AG04449 (cell line): ENCODE results near the gene PPFIBP2.

Experiments
- CTCF ChIA-PET: fragments of 350-600 bp; formaldehyde crosslinking; extraction: SDS; loops from one replicate; lab custom pipeline; 2021; ENCODE audit warnings: antibody characterized with exemption; lab: Yijun Ruan, JAX
- POLR2A ChIA-PET: fragments of 400-600, 350-600 bp; formaldehyde crosslinking; extraction: SDS; loops from one replicate; lab custom pipeline; 2020; ENCODE audit warnings: antibody characterized with exemption, inconsistent platforms; lab: Yijun Ruan, JAX
- DNase-seq: peaks from one replicate; pipeline ENCODE4 v3.0.0-alpha.2; 2010; ENCODE audit warnings: low read depth, low spot score
- H3K4me3 ChIP-seq: 2 replicates; pipeline ENCODE4 v1.5.1; 2011; ENCODE audit warnings: low read depth, mild to moderate bottlenecking, control low read depth, low read length
- TF ChIP-seq, protein P1 (sequence below): IDR thresholded peaks from one replicate; pipeline ENCODE4 v1.5.1; 2011; ENCODE audit warnings: mild to moderate bottlenecking, moderate library complexity, low read length, control low read depth, inconsistent platforms; ENCODE audit not compliant: insufficient read depth; ENCODE audit errors: missing control alignments

PPFIBP2 gene

DNA sequence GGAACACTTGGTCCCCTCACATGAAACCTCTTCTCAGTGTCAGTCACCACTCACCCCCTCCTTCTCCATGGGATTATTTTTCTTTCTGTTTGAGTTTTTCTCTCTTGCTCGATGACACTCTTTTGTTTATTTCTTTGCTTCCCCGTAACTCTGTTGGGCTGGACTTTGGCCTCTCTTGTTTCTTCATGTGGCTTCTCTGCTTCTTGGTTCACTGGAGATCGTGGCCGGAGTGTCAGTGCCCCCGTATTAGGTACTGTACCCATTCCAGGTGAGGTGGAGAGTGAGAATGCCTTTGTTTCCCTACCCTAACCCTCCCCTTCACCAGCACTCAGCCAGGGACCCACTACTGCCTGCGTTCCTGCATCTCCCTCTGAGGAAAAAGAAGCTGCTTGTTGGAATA lies 127.0 kb downstream of the PPFIBP2 start:
- CTCF ChIA-PET: interaction anchor here (5.3 kb wide), 1 partner anchor 69 kb away, joined by 34 read pairs; no protein-coding TSS in a partner anchor

DNA sequence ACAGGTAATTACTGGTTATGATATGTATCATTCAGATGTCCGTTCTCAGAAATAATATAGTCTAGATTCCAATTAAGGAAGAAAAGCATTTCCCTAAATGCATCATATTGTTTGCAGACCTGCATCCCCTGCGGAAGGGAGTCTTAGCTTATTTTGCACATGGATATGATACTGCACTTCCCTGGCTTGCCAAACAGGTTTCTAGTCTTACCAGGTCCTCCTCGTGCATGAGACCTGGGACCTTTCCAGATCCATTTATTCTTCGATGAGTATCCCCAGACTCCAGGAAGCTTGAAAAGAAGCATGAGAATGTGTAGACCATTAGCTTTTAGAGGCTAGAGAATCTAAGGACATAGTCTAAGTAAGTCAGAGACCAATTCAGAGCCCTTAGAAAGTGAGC lies 128.9 kb downstream of the PPFIBP2 start:
- CTCF ChIA-PET: interaction anchor here (0.8 to 1.5 kb wide), 4 partner anchors 10 to 65 kb away, joined by 3 to 5 read pairs (median 3); no protein-coding TSS in a partner anchor
- no peak for DNase-seq
- no peak overlapping the region for H3K4me3 ChIP-seq
- TF ChIP-seq, protein P1, sequence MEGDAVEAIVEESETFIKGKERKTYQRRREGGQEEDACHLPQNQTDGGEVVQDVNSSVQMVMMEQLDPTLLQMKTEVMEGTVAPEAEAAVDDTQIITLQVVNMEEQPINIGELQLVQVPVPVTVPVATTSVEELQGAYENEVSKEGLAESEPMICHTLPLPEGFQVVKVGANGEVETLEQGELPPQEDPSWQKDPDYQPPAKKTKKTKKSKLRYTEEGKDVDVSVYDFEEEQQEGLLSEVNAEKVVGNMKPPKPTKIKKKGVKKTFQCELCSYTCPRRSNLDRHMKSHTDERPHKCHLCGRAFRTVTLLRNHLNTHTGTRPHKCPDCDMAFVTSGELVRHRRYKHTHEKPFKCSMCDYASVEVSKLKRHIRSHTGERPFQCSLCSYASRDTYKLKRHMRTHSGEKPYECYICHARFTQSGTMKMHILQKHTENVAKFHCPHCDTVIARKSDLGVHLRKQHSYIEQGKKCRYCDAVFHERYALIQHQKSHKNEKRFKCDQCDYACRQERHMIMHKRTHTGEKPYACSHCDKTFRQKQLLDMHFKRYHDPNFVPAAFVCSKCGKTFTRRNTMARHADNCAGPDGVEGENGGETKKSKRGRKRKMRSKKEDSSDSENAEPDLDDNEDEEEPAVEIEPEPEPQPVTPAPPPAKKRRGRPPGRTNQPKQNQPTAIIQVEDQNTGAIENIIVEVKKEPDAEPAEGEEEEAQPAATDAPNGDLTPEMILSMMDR: no peak
- POLR2A ChIA-PET: no interaction called here

More for the DNA sequence above, 127.0 kb downstream of the PPFIBP2 start:
- TF ChIP-seq, protein P1: no peak
- DNase-seq: no peak
- H3K4me3 ChIP-seq: no peak overlapping the region
- POLR2A ChIA-PET: no interaction called here

DNA sequence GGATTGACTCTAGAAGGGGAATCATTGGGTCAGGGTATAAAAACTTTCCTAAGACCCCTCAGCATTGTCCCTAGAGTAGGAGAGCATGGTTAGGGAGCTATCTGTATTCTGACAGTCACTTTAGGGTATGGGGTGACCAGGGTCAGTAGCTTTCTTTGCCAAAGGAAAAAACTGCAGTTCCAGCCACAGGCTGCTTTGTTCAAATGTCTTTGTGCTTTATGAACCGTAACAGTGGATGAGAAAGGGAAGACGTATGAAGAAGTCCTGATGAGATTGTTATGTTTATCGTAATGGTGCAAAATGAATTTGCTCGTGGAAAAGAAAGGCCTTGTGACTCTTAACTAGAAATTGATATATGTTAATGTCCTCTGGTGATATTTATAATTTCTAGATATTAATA lies 129.5 kb downstream of the PPFIBP2 start:
- no peak overlapping the region for H3K4me3 ChIP-seq
- no peak for DNase-seq
- TF ChIP-seq, protein P1: no peak
- ChIA-PET POLR2A (no interaction called here), CTCF (interaction anchor here (1.0 to 1.5 kb wide), 2 partner anchors 10 to 13 kb away, joined by 3 to 5 read pairs; no protein-coding TSS in a partner anchor)

DNA sequence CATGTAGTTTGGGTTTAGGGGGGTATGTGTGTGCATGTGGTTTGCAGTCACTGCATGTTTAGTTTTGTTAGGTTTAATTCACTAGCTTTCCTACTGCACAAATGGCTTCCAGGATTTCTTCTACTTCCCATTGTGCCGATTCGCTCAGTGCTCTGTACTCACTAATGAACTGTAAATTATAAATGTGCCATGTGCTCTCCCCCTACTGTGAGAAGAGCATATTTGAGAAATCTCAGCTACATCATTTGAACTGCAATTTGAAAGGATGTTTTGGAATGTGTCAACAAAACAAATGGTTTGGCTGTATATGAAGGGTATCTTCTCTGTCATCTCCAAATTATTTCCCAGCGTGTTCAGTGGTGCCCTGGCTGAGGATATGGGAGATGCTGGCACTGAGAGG lies 131.4 kb downstream of the PPFIBP2 start:
- TF ChIP-seq, protein P1: no peak
- POLR2A ChIA-PET: no interaction called here
- no peak for DNase-seq
- CTCF ChIA-PET: interaction anchor here (0.8 to 1.4 kb wide), 4 partner anchors 12 to 74 kb away, joined by 3 to 4 read pairs (median 4); no protein-coding TSS in a partner anchor
- H3K4me3 ChIP-seq: no peak overlapping the region

DNA sequence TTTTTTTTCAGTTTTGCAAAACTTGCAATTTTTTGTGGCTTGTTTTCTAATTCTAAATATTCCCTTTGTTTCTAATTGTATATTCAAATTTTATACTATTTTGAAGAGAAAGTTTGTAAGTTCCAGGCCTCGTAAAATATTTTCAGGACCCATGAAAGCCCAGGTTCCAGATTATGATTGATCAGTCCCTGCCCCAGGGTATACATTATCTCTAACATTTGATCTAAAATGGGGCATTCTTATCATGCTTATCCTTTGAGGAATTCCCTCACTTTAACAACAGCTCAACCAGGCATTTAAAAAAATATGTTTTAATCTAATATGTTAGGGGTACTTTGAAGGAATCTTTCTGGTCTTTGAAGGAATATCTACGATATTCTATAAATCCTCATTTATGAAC lies 133.1 kb downstream of the PPFIBP2 start:
- TF ChIP-seq, protein P1: no peak
- CTCF ChIA-PET: interaction anchor here (1.2 to 4.6 kb wide), 5 partner anchors 10 to 452 kb away, joined by 3 to 30 read pairs (median 4); partner anchors contain the start of gene PPFIBP2
- no peak for DNase-seq
- H3K4me3 ChIP-seq: no peak overlapping the region
- POLR2A ChIA-PET: interaction anchor here (0.7 kb wide), 1 partner anchor 1000 kb away, joined by 3 read pairs; no protein-coding TSS in a partner anchor

DNA sequence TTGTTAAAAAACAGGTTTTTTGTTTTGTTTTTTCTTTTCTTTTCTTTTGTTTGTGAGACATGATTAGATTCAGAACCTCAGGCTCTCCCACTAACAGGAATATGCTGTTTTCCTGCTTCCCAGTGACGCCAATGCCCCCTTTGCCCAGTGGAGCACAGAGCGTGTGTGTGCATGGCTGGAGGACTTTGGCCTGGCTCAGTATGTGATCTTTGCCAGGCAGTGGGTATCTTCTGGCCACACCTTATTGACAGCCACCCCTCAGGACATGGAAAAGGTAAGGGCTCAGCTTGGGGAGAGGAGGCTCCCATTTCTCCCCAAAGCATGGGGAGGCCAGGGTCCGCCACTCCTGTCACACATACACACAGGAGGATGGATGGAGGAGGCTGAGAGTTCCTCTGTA lies 134.5 kb downstream of the PPFIBP2 start:
- TF ChIP-seq, protein P1: no peak
- ChIA-PET CTCF (interaction anchor here (0.9 to 4.6 kb wide), 6 partner anchors 9 to 135 kb away, joined by 3 to 30 read pairs (median 6); partner anchors contain the start of gene PPFIBP2), POLR2A (no interaction called here)
- H3K4me3 ChIP-seq: no peak overlapping the region
- no peak for DNase-seq
